Stimulated activated naive CD8-positive, alpha-beta T cell treated with anti-CD3 and anti-CD28 coated beads, Interleukin-15, Interleukin-2, amounts not matched to agents 100 U/mL and 50 U/mL, for 24 hours (primary cell): Measurements from ENCODE around the gene DPYD.

ENCODE experiments used
- ATAC-seq: fragments of 150-1000 bp; cut with Tn5 transposase; one replicate; pipeline ENCODE4 v1.10.0; 2021
- DNase-seq: peaks from one replicate; pipeline ENCODE4 v3.0.0; 2021

Gene DPYD

GRCh38 chr1:97202481-97203380 is 718.1 kb downstream of the DPYD start:
- DNase-seq (no peak), ATAC-seq (no peak)

GRCh38 chr1:97201641-97202040 is 719.2 kb downstream of the DPYD start:
- no peak for ATAC-seq
- no peak for DNase-seq

DNA sequence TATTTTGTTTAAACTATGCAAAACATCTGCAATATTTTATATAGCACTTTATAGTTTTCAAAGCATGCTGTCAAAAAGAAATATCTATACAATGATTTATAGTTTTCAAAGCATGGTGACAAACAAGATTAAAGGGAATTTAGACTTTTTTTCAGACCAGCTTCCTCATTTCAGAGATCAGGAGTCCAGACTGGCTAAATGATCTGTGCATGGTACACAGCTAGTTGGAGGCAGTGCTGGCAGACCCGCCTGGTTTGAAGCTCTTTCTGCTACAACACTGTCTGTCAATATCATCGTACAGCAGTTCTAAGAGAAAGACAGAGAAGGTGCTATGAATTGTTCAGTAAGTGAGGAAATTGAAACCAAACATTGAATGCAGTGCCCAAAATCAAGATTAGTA is 720.2 kb downstream of the DPYD start:
- ATAC-seq, result no peak

GRCh38 chr1:97196825-97197516 is 723.9 kb downstream of the DPYD start:
- DNase-seq (no peak), ATAC-seq (no peak)

More for the DNA sequence above, 720.2 kb downstream of the DPYD start:
- no peak for DNase-seq

GRCh38 chr1:97192872-97193572 is 727.8 kb downstream of the DPYD start:
- DNase-seq (no peak), ATAC-seq (no peak)

DNA sequence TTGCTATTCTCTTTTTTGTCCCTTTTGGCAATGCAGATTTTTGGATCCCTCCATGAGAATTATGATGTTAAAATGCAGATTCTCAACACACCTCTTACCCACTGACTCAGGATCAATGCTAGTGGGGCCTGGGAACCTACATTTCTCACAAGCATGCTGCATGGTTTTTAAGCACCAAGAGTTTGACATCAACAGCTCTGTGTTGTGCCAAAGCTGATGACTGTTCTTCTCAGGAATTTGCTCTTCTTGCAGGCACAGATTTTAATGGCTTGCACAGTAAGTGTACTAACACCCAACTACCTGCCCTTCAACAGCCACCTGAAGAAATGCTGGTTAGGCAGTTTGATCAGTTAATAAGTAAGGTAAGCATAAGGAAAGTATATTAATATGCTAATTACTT is 730.5 kb downstream of the DPYD start:
- ATAC-seq, result no peak
- no peak for DNase-seq

DNA sequence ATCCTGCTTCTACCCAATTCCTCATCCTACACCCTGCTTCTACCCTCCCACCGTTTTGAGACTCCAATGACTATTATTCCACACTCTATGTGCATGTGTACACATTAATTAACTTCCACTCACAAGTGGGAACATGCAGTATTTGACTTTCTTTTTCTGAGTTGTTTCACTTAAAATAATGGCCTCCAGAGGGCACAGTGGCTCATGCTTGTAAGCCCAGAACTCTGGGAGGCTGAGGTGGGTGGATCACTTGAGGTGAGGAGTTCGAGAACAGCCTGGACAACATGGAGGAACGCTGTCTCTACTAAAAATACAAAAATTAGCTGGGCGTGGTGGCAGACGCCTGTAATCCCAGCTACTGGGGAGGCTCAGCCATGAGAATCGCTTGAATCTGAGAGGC is 734.5 kb downstream of the DPYD start:
- DNase-seq, result no peak

GRCh38 chr1:97174039-97174704 is 746.7 kb downstream of the DPYD start:
- ATAC-seq (no peak), DNase-seq (no peak)

More for the DNA sequence above, 734.5 kb downstream of the DPYD start:
- ATAC-seq, result no peak

DNA sequence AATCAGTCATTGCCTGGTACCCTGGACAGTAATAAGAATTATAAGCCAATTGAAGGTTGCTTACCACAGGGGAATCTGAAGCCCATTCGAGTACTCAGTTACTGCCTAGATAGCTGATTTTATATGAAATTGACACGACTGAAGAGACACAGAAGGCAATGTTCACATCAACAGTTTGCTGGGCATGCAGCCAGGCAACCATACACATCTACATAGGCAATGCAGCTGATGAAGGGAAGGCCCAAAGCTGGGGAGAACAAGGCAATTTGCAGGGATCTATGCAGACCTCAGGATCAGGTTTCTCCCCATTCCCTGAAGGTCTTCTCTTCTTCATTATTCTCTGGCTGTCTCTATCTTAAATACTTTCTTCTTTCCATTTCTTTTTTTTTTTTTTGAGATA is 750.5 kb downstream of the DPYD start:
- no peak for ATAC-seq
- DNase-seq, result no peak

GRCh38 chr1:97168056-97168455 is 752.8 kb downstream of the DPYD start:
- no peak for ATAC-seq
- no peak for DNase-seq

DNA sequence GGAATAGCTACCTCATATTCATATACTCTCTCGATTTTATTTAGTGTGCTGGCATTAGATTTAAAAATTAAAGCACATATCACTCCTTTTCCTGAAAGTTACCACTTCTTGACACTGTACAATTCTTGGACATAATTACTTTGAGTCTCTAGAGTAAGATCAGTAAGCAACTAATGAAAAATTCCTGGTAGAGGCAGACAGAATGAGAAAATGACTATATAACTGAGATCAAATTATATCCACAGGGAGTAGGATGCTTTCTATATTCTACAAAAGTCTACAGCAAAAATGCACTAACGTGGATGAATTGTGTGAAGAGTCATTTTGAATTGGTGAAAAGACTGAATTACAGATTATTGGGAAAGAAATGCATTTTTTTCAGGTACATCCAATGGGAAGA is 753.6 kb downstream of the DPYD start:
- no peak for DNase-seq
- no peak for ATAC-seq

GRCh38 chr1:97166626-97167025 is 754.2 kb downstream of the DPYD start:
- no peak for DNase-seq
- no peak for ATAC-seq

GRCh38 chr1:97164276-97164639 is 756.6 kb downstream of the DPYD start:
- DNase-seq (no peak), ATAC-seq (no peak)

DNA sequence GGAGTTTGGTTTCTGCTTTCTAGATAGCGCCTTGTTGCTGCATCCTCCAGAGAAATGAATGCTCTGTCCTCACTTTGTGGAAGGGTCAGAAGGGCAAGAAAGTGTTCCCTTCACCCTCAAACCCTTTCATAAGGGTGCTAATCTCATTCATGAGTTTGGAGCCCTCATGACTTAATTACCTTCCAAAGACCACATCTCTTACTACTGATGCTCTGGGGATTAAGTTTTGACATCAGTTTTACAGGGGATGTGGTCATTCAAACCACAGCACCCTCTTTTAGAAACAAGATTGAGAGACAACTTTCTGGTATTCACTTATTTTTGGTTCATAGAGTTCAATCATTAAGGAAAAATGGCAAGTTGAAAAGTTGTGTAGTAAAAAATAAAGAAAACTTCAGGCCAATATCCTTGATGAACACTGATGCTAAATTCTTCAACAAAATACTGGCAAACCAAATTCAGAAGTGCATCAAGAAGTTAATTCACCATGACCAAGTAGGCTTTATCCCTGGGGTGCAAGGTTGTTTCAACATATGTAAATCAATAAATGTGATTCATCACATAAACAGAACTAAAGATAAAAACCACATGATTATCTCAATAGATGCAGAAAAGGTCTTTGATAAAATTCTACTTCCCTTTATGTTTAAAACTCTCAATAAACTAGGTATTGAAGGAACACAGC is 757.1 kb downstream of the DPYD start:
- DNase-seq, result no peak
- no peak for ATAC-seq

- ATAC-seq (no peak), DNase-seq (no peak)
These were observed 760.0 kb downstream of the DPYD start for GRCh38 chr1:97160818-97161217.

- DNase-seq (no peak), ATAC-seq (no peak)
These were observed 761.5 kb downstream of the DPYD start for GRCh38 chr1:97159342-97159741.

DNA sequence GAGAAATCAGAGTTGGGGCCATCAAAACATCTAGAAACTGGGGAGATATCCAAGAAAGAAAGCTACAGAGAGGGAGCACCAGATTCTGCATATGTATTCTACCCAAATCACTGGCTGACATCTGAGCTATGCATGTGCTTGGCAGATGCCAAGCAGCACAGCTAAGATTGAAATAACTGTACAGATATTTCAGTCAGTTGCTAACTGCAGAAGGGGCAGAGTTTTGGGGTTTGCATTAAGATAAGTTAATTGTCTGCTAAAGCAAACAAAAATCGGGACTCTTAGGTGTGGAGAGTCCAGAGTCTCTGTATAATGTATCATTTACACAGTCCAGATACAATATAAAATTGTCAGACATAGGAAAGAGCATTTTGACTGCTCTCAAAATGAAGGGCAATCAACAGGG is 762.1 kb downstream of the DPYD start:
- no peak for ATAC-seq
- DNase-seq, result no peak

DNA sequence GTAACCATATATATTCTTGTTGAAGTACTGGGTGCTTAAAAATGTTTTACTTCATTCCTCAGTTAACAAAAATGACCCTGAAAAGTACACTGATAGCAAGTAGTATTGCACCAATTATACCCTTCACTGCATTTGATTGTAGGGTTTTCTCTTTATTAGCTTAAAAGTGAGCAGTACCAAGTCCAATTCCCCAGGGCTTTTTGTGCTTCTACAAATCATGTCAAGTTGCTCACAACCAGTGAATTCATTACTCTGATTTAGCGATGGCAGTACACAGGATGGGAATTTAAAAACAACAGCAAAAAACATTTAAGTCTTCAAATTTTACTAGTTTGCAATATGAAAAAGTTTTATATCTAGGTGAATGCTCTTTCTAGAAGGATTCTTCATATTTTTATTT is 762.8 kb downstream of the DPYD start:
- no peak for ATAC-seq
- DNase-seq, result no peak

GRCh38 chr1:97151651-97152050 is 769.2 kb downstream of the DPYD start:
- DNase-seq (no peak), ATAC-seq (no peak)

- DNase-seq (no peak), ATAC-seq (no peak)
These were observed 775.4 kb downstream of the DPYD start for GRCh38 chr1:97145321-97145956.

GRCh38 chr1:97144527-97144926 is 776.3 kb downstream of the DPYD start:
- DNase-seq (no peak), ATAC-seq (no peak)
